Activated T-cell treated with anti-CD3 and anti-CD28 coated beads for 4 hours (primary cell): Measurements from ENCODE around the gene CDH13.

Experiments used
- DNase-seq: peaks from one replicate; pipeline ENCODE4 v3.0.0-alpha.2; 2020

The CDH13 gene

DNA sequence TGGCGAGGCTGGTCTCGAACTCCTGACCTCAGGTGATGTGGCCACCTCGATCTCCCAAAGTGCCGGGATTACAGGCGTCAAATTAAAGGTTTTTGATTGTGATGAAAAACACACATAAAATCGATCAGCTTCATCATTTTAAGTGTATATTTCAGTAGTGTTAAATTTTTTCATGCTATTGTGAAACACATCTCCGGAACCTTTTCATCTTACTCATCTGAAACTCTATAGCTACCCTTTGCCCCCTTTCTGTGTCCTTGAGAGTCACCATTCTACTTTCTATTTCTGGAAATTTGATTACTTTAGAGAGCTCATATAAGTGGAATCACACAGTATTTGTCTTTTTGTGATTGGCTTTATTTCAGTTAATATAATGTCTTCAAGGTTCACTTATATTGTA, 702.7 kb downstream of the CDH13 start:
- DNase-seq, result no peak

DNA sequence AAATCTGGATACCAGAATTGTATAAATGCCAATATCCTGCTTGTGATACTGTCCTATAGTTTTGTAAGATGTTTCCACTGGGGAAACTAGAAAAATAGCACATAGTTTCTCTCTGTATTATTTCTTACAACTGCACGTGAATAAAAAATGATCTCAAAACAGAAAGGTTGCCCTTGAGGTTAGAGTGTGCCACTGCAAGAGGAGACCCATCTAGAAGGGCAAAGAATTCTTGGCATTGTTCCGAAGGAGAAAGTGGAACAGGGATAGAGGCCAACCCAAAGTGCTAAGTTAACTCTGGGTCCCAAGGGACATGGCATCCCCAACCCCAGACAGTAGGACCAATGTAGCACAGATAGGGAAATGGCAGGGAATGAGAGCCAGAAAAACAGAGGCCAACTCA, 703.5 kb downstream of the CDH13 start:
- DNase-seq, result no peak

DNA sequence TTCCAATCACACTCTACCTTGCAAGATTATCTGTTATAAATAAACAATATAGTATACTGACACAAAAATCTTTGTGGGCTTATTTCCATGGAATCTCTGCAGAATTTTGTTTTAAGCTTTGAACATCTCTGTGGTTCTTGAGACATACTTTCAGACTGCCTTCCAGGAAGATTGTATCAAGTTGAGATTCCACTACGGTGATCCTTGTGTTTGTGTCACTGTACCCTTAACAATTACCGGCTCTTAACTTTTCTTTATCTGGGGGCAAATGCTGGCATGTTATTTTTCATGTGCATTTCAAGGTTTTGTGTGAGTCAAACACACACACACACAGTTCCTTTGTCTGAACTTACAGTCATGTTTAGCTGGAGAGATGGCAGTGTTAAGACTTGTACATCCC, 708.3 kb downstream of the CDH13 start:
- DNase-seq, result no peak

DNA sequence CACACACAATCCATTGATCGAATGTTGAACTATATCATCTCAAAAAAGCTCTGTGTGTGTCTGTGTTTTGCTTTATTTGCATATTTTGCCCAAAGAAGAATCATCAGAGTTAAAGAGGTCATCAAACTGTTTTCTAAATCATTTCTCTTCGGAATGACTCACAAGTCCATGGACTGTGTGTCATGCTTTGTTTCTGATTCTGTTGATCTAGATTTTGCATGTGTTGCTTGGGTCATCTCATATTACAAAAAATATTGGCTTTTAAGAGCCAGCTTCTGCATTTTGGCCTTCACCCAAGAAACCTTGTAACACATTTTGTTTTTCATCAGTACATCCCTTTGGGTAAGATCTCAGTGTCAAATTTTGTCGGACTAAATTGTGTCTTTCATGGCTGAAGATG, 709.8 kb downstream of the CDH13 start:
- no peak for DNase-seq

DNA sequence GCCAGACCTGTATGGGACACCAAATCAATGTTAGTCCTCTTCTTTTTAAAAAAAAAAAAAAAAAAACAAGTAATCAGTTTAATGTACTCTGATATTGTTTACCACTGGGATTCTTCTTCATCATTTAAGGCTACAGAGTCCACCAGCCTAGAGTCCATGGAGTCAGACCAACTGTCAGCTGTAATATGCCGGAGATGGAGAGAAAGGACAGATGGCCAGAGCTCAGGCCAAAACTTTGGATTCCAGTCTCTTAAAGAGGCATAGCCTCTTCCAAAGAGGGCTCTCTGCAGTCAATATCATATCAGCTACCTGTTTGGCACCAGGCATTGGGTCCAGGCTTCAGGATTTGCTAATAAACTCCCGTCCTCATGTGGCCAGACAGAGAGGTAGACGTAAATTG, 711.4 kb downstream of the CDH13 start:
- no peak for DNase-seq

DNA sequence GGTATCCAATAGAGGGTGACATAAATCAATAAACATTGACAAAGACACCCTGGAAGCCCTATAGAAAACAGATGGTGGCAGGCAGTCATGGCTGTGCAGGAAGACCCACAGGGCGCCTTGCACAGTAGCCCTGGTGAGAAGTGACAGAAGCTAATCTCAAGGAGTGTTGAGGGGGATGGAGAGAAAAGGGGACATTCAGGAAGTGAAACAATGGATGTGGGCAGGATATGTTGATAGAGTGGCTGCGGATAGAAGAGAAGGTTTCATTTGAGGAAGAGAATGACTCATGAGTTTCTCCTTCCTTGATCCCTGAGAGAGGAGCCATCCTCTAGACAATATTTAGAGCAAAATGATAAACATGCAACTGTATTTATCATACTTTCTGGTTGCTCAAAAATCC, 712.2 kb downstream of the CDH13 start:
- DNase-seq, result no peak

DNA sequence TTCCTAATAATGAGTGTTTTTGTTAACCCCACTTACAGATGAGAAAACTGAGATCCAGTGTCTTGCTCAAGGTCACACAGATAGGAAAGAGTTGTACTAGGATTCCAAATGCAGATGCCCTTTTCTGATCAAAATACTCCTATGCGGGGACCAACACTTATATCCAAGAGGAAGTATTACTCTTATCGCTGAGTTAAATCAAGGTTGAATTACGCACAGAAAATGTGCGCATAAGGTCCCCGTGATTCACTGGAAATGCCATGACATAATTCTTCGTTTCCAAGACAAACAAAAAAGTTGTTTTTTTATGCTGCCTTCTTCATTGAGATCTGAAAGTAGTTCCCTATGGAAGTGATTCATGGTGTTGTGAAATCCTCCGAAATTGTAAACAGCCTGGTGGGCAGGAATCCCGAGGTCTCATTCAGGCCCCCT, 717.2 kb downstream of the CDH13 start:
- no peak for DNase-seq

DNA sequence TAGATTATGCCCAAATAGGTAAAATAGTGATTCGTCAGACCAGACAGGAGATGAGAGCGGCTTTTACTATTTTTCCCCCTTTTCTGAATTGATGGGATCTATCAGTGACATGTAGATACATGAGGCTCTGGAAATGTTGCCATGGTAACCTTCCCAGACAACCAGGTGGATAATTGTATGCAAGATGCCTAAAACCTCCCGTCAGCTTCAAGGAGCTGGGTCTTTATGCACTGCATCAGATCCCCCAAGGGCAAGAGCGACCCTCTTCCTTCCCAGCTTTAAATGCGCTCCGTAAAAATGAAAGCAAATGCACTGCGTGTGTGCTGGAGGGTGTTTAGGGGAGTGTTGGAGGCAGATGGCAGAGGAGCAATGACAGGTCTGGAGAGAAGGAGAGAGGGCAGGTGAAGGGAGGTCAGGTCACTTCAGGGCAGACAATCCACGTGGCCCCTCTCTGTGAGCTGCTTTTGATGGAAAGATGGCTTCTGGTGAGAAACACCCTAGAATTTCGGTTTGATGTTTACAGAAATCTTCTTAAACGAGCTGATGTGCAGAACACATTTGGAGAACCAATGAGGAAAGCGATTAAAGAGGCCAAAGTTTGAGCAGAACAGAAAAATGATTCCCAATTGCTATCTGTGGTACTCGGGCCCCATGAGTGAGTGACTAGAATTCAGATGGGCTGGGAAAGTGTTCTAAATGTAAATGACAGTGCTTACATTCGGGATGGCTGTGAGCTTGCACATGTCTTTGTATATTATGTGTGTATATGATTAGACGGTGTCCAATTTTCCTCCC, 719.3 kb downstream of the CDH13 start:
- no peak for DNase-seq

DNA sequence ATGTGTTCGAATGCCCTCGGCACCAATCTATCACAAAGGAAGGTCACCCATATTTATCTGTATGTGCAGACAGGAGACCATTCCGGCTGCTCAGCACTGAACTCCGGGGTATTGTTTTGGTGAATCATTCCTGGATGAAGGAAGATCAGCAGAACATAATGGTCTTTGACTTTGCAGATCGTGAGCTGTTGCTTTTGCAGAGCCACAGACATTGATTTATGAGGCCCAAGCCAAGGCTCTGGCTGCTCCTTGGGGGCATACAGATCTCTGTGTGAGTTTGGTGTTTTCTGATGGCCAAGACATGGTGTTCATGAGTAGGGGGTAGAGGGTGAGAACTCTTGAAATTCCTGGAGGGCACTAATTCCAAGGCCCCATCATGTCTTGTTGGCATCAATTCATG, 722.2 kb downstream of the CDH13 start:
- no peak for DNase-seq

DNA sequence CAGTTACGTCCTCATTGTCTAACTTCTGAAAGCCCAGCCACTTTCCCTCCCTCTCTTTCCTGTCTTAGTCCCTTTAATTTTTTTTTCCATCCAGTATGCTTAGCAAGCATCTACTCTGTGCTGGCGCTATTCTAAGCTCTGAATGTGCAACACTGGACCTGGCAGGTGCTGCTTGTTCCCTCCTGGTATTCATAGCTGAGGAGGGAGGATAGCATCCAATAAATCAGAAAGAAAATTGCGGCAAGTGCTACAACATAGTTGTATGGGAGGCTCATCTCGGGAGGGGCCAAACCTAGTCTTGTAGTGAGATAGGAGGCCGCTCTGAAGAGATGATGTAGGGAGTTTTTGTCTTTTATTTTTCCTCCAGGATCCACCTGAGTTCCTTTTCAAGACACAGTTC, 723.7 kb downstream of the CDH13 start:
- no peak for DNase-seq

DNA sequence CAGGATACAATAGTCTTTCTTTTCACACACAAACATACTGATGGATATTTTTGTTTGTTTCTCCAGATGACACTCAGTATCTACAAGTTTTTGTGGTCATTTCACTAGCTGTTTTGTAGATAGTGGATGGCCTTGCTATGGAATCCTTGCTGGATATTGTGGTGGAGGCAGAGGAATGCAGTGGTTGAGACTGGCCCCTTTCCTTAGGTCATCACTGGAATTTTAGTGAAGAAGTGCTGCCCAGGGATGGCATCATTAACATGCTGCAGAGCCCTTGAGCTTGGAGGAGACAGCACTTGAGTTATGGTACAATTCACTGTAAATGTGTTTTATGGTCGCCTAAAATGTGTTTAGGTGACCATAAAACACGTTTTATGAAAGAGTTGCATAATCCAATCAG, 725.1 kb downstream of the CDH13 start:
- no peak for DNase-seq

DNA sequence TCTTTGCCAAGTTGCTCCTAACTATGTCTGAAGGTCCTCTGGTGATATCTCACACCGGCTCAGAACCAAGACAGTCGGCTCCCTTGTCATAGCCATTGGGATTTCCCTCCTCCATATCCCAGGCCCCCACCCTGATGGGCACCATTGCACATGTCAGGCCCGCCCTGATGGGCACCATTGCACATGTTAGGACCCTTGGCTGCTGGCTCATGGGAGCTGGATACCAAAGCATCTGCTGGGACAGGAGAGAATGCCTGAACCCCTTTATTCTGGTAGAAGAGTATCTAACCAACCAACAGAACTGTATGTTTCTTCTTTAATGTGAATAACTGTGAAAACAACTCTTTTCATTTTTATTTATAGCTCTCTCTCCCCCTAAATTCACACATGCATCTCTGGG, 726.5 kb downstream of the CDH13 start:
- no peak for DNase-seq

DNA sequence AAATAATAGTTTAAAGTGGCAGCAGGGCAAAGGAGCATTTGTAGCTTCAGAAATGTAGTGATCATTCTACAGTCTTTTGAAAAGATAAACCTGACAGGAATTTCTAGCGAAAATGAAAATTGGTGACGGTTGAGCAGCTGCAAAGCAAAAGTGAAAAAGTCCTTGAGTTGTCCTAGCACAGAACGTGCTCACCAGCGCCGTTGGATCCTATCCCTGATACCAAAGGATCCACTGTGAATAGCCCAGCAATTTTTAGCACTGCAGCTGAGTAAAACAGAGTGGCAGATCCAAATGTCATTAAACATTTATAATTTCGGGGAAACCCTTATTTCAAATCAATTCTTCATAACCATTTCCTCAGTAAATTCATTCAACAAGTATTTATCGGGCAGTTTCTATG, 727.2 kb downstream of the CDH13 start:
- DNase-seq, result no peak

DNA sequence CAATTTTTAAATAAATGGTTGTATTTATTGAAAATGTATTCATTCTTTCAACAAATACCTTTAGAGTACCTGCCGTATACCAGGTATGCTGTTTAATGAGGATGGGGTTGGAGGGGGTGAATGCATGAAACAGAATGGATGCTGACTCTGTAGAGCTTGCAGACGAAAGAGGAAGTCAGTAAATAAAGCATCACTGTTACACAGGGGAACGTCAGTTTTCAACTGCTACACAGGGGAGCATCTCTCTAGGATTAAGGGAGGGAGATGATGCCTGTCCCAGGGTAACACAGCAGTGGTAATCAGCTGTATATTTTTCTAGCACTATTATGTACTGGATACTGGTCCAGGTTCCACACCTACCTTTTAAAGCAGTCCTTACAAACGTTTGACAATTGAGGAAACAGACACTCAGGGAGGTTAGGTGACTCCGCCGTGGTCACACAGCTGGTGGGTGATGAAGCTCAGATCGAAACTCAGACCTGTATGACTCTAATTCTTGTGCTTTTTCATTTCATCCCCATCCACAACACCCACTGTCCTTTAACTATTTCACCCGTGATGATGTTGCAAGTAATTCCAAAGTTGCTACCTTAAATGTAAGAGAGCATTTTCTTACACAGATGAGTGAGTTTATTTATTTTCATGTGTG, 728.9 kb downstream of the CDH13 start:
- no peak for DNase-seq

DNA sequence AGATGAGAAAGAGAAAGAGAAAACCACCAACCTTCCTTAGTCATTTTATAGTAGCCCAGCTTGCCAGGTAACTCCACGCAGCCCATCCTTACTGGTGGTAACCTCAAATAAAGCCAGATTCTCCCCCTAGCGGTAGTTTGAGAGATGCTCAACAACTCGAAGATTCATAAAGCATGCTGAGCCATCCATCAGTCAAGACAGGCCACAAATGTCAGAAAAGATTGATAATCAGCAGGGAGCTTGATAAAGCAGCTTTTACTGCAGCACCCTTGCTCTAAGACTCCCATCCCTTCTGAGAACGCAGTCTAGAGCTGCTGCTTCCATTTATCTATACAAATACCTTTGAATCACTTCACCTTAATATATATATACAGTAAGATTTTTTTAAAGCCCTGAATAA, 729.5 kb downstream of the CDH13 start:
- no peak for DNase-seq

DNA sequence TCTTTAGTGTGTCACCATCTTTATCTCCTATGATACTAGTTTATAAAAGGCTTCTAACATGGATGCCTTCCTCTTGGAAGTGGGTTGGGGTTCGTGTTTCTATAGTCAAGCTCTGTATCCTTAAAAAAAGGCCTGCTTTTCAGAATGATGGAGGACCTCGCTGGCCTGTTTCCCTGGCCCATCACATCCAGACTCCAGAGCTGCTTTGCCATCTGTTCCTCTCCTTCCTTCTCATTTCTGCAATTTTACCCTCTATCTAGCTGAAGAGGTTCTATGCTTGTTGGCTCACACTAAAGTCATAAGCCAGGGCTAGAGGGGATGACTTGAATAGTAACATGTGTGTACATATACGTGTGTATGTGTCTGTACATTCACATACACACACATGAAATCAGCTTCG, 730.2 kb downstream of the CDH13 start:
- no peak for DNase-seq

DNA sequence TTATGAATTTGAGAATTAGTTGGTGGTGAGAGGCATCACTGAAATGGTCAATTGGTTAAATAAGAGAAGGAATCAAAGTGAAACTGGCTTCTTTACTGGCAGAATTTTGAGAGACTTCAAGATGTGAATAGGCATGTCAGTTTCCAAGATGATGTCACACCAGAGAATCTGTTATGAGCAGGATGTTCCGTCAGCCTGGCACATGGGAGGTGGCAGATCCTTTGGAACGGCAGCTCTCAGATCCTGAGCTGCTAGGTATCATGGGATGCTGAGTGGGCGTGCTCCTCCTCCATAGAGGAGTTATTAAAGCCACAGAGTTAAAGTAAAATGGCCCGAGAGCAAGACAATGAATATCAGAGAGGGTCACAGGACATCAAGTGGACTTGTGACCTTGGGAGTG, 736.8 kb downstream of the CDH13 start:
- DNase-seq, result no peak

DNA sequence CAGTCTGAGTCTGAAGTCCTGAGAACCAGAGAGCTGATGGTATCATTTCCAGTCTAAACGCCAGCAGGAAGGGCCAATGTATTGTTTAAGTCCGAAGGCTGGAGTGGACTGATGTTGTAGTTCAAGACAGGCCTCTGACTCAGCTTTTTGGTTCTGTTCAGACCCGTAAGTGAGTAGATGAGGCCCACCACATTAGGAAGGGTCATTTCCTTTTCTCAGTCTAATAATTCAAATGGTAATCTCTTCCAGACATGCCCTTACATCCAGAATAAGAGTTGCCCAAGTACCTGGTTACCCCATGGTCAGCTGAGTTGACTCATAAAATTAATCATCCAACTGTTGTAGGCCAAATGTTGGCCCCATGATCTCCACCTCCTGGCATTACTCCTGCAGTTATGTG, 738.4 kb downstream of the CDH13 start:
- DNase-seq, result no peak

DNA sequence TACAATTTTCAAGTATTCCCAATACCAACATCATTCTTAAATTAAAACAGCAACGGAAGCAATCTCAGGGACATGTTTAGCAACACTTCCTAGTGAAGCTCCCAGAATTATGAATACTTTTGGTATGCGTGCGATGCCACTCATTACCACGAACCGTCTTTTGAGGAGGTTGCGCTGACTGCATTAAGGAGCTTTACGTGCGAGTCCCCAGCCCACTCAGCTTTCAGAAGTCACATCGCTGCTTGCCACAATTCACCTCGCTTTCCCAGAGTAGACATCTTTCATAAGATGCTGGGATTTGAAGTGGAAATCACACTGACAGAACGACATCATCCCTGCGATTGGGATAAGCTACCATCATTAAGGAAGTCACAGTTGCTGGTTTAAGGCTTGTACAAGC, 739.5 kb downstream of the CDH13 start:
- DNase-seq, result no peak

DNA sequence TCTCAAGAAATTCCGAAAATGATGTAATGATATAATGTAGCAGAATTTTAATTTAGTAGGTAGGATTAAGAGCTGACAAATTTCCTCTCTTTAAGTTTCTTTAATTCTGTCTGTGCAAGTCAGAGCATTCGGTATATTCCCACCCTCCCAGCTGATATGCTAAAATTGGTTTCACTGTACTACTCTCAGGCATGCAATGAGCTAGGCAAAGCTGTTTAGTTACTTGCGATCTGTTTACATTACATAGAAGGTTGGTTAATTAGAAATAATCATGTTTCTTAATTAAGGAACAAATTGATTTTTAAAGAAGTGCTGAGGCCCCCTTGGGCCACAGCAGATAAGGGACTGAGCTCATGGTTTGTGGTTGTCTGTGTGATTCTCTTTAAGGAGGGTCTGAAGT, 748.2 kb downstream of the CDH13 start:
- no peak for DNase-seq

DNA sequence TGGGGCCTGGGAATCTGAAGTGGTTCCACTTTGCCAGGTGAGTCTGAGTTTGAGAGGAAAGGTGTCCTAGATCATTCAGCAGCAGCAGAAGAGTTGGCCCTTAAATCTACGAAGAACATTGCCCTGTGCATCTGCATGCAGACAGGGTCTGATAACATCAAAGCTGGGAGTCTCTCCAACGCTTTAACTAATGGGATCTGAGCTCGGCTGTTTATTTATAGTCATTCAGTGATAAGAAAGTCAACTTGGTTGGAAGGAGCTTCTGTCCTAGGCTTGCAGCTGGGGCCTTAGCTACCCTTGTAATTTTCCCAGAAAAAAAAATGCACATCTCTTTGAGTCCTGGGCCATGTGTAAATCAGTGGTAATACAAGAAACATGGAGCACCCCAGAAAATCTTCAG, 763.0 kb downstream of the CDH13 start:
- DNase-seq, result no peak

DNA sequence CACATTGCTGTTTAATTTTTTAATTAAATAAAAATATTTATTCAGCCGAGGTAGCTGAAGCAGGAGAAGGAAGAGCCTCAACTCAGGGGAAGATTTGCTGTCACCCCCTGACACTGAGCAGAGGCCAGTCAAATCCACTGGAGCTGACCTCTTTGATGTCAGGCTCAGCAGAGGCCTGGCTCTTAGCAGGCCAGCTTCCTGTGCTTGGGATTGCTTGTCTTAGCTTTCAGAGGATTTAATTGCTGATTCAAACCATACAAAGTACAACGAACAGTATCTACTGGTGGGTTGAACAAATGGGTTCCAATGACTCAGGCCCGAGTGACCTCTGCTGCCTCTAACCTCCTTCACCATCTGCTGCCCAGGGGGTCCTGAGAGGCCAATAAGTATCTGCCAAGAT, 764.0 kb downstream of the CDH13 start:
- no peak for DNase-seq

DNA sequence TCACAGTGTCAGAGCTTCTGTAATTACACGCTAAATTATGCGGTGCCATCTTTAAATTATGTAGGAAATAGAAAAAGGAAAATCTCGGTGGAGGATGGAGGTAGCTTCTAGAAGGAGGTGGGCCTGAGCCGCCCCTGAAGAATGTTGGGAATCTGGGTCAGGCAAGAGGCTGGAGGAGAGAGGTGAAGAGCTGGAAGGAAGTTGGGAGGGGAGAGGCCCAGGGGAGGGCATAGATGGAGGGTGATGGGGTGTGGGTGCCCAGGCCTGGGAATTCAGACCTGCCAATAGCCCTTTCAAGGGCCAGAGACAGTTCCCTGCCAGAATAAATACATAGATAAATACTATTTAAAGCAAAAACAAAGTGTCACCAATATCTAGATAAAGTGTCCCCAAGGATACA, 766.0 kb downstream of the CDH13 start:
- DNase-seq, result no peak

DNA sequence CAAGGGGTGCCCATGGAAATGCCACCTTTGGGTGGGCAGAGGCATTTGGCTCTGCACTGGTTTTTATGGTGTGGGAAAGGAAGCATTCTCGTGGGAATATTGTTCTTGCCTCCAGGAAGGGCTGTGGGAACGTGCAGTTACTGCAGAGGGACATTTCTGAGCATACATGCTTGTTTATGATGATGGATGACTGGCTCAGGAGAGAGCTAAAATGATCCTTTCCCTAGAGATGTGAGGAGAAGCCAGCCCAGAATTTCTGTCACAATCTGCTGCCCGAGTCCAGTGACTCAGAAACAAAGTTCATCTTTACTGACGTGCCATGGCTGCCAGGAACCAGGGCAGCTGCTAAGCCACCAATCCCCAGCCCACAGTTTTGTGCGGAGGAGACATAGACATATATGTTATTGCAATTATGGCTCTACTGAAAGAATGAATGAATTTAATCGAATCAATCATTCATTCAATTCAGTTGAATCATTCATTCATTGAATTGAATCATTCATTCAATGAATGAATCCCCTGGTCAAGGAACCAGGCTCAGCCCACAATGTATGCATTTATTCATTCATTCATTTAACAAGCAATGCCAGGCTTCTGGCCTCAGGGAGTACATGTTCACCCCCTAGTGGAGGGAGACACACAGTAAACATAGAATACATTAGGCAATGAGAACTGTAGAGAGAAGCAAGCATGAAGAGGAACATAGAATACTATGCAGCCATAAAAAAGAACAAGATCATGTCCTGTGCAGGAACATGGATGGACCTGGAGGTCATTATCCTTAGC, 766.6 kb downstream of the CDH13 start:
- no peak for DNase-seq
